HFFc6 (cell line): Measurements from ENCODE around the gene MAEL. TPM values are rescaled to one million over a fixed set of nuclear protein-coding genes. Genes with fewer than 3 reads are reported as not detected.

Experiments
- DNase-seq: peaks from one replicate; pipeline ENCODE4 v3.0.0-alpha.2; 2018
- H3K27ac Mint-ChIP-seq: 2 replicates; pipeline ENCODE4 v1.8.0; 2020; ENCODE audit warnings: mild to moderate bottlenecking, mixed read lengths
- H3K27me3 Mint-ChIP-seq: 2 replicates; pipeline ENCODE4 v1.8.0; 2021; ENCODE audit warnings: mild to moderate bottlenecking, moderate library complexity, mixed read lengths; ENCODE audit not compliant: insufficient read depth
- H3K36me3 Mint-ChIP-seq: 2 replicates; pipeline ENCODE4 v1.8.0; 2021; ENCODE audit warnings: low read depth, mixed read lengths
- H3K4me1 Mint-ChIP-seq: 2 replicates; pipeline ENCODE4 v1.8.0; 2020; ENCODE audit warnings: low read depth, mixed read lengths
- H3K4me3 Mint-ChIP-seq: 2 replicates; pipeline ENCODE4 v1.8.0; 2020; ENCODE audit warnings: mild to moderate bottlenecking, moderate library complexity, mixed read lengths
- H3K9me3 Mint-ChIP-seq: 2 replicates; pipeline ENCODE4 v1.8.0; 2020; ENCODE audit warnings: mild to moderate bottlenecking, mixed read lengths
- CTCF ChIP-seq: fragments of 200-600 bp; sonication (generic); IDR thresholded peaks from 2 replicates; pipeline ENCODE4 v1.5.0; 2021; ENCODE audit warnings: antibody characterized with exemption, mild to moderate bottlenecking
- total RNA-seq, 6 experiments: library from RNA; stranded (reverse); fragmentation: NEBNext Ultra II Directional; extraction: Animal tissue kit (Norgen Biotek cat#: 25700); gene quantifications; 2 replicates in 1 of 6; 3 replicates in 5 of 6; pipeline ENCODE4 v1.2.3, GENCODE V29; 2021

The MAEL gene
- total RNA-seq, 6 experiments from 2014 or later, result not detected

GRCh38 chr1:166956872-166957271 lies 32.2 kb upstream of the MAEL start:
- Mint-ChIP-seq H3K27me3 (peaks cover 6% of the 10 kb centered on the region), H3K36me3 (no peaks in the 10 kb centered on the region), H3K4me1 (peaks cover 15% of the 10 kb centered on the region), H3K4me3 (no peak overlapping the region), H3K9me3 (no peaks in the 10 kb centered on the region), H3K27ac (no peak overlapping the region)
- DNase-seq, result no peak
- TF ChIP-seq CTCF, result no peak

GRCh38 chr1:166960858-166961474 lies 28.1 kb upstream of the MAEL start:
- H3K4me3 Mint-ChIP-seq, result no peak overlapping the region
- H3K4me1 Mint-ChIP-seq, result no peaks in the 10 kb centered on the region
- TF ChIP-seq CTCF, result no peak
- no peak for DNase-seq
- no peak overlapping the region for H3K27ac Mint-ChIP-seq
- no peaks in the 10 kb centered on the region for H3K9me3 Mint-ChIP-seq
- H3K36me3 Mint-ChIP-seq, result no peaks in the 10 kb centered on the region
- peaks cover 6% of the 10 kb centered on the region for H3K27me3 Mint-ChIP-seq

- H3K4me3 Mint-ChIP-seq, result no peak overlapping the region
- H3K4me1 Mint-ChIP-seq, result no peaks in the 10 kb centered on the region
- H3K36me3 Mint-ChIP-seq, result no peaks in the 10 kb centered on the region
- H3K27me3 Mint-ChIP-seq, result peaks cover 28% of the 10 kb centered on the region
- DNase-seq, result no peak
- no peak overlapping the region for H3K27ac Mint-ChIP-seq
- TF ChIP-seq CTCF, result no peak
- no peaks in the 10 kb centered on the region for H3K9me3 Mint-ChIP-seq
Measured at GRCh38 chr1:166969074-166969677, 19.9 kb upstream of the MAEL start.

GRCh38 chr1:166971252-166971651 lies 17.8 kb upstream of the MAEL start:
- H3K36me3 Mint-ChIP-seq, result no peaks in the 10 kb centered on the region
- DNase-seq, result no peak
- TF ChIP-seq CTCF, result no peak
- peaks cover 44% of the 10 kb centered on the region for H3K27me3 Mint-ChIP-seq
- no peak overlapping the region for H3K4me3 Mint-ChIP-seq
- H3K27ac Mint-ChIP-seq, result no peak overlapping the region
- H3K9me3 Mint-ChIP-seq, result no peaks in the 10 kb centered on the region
- H3K4me1 Mint-ChIP-seq, result peaks cover 7% of the 10 kb centered on the region

GRCh38 chr1:166972193-166972592 lies 16.9 kb upstream of the MAEL start:
- H3K9me3 Mint-ChIP-seq, result no peaks in the 10 kb centered on the region
- H3K4me3 Mint-ChIP-seq, result no peak overlapping the region
- peaks cover 54% of the 10 kb centered on the region for H3K27me3 Mint-ChIP-seq
- H3K4me1 Mint-ChIP-seq, result peaks cover 7% of the 10 kb centered on the region
- no peak for TF ChIP-seq CTCF
- H3K27ac Mint-ChIP-seq, result no peak overlapping the region
- H3K36me3 Mint-ChIP-seq, result no peaks in the 10 kb centered on the region
- DNase-seq, result no peak
